ENCODE measurements around the gene GRIK2.

The GRIK2 gene

DNA sequence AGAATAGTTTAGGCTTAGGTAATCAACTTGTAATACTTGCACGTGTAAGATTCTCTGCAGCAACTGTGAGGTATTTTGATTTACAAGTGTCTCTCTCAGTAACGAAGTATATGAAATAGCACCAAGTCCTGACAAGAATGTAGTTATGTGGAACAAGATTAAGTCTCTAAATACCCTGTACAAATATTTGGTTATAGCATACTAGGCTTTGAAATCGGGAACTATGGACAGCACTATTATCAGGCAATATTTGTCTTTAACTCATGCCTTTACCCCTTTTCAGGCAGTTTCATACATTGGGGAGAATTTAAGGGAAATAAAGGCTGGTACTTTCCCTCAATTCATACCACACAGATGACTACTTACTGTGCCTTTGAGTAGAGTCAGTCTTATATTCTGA, 93.2 kb downstream of the GRIK2 start:
- in situ Hi-C loops (cut with HindIII; ENCODE audit: low pct_unique_long_range_greater_than_20kb, low sequenced_read_pairs) = no loop called here
- DNase-seq (ENCODE audit: low read depth in 1 of 2, low spot score in 1 of 2) = no peak
- TF ChIP-seq JUND (IDR thresholded peaks at IDR 0.05; ENCODE audit: low read depth) = no peak

DNA sequence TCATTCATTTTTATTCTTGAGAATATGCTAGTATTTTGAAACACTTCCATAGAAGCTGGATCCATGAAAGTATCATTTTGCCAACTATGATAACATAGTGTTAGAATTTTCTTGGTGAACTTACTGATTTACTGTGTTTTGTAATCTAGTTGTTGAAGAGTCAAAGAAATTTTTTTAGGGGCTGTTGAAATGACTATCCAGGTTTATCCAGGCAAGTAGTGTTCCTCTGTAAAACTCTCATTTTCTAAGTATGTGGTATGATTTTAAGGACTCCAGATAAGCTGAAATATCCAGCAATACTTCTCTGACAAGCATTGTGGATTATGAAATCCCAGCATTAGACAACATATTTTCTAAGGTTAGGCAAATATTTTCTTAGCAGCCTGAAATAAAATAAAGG, 95.9 kb downstream of the GRIK2 start:
- no peak for DNase-seq (ENCODE audit: low read depth in 1 of 2, low spot score in 1 of 2)
- TF ChIP-seq JUND (IDR thresholded peaks at IDR 0.05; ENCODE audit: low read depth) = no peak
- in situ Hi-C loops (cut with HindIII; ENCODE audit: low pct_unique_long_range_greater_than_20kb, low sequenced_read_pairs) = no loop called here

DNA sequence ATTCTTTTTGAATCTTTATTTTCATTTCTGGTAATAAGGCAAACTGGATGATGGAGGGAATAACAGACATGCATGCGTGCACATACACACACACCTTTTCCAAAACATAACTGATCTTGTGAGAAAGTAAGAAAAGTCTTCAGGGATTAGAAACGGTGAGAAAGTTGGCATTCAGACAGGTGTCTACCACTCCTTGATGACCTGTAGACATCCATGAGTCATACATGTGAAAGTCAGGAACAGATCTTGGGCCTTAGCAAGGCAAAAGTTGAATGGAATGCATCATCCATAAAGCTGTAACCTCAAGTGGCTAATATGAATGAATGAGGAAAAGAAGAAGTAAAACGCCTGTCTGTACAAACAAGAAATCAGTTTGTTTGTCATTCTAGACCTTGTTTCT, 97.3 kb downstream of the GRIK2 start:
- no peak for DNase-seq (ENCODE audit: low read depth in 1 of 2, low spot score in 1 of 2)
- TF ChIP-seq JUND (IDR thresholded peaks at IDR 0.05; ENCODE audit: low read depth) = no peak
- in situ Hi-C loops (cut with HindIII; ENCODE audit: low pct_unique_long_range_greater_than_20kb, low sequenced_read_pairs) = no loop called here

DNA sequence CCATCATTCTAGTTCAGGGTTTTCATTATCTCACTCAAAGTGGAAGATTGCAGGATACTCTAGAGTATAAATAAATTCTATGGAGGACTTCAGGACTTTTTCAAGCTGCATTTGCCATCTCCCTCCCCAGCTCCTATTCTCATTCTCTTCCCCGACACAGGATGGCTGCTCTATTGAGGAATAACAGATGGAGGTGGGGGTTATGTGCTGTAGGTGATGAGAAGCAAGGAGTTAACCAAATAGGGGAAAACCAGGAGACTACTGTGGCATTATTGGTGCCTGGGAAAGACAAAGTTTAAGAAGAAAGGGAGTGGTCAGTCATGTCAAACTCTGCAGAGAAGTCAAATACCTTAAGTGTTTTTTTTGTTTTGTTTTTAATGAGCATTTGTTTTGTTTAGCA, 109.3 kb downstream of the GRIK2 start:
- DNase-seq (ENCODE audit: low read depth in 1 of 2, low spot score in 1 of 2) = no peak
- in situ Hi-C loops (cut with HindIII; ENCODE audit: low pct_unique_long_range_greater_than_20kb, low sequenced_read_pairs) = no loop called here

DNA sequence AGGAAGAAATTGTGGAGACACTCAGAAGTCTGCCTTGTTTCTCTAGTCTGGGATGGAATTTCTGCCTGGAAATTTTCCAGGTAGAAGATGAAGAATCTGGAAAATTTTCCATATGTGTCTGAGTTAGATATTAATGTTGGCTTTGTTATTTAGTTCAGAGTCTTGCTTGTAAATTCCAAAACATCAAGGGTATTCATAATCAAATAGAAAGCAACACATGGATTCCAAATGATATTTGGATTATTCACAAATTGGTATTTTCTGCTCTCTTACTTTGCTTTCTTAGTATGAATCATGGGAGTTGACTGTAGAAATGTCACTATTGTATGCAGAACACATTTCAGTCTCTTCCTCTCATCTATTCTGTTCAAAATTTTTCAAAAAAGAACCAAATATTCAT, 116.0 kb downstream of the GRIK2 start:
- in situ Hi-C loops (cut with HindIII; ENCODE audit: low pct_unique_long_range_greater_than_20kb, low sequenced_read_pairs) = no loop called here
- no peak for TF ChIP-seq JUND (IDR thresholded peaks at IDR 0.05; ENCODE audit: low read depth)
- DNase-seq (ENCODE audit: low read depth in 1 of 2, low spot score in 1 of 2) = no peak

More for the DNA sequence above, 109.3 kb downstream of the GRIK2 start:
- TF ChIP-seq JUND (IDR thresholded peaks at IDR 0.05; ENCODE audit: low read depth) = no peak

DNA sequence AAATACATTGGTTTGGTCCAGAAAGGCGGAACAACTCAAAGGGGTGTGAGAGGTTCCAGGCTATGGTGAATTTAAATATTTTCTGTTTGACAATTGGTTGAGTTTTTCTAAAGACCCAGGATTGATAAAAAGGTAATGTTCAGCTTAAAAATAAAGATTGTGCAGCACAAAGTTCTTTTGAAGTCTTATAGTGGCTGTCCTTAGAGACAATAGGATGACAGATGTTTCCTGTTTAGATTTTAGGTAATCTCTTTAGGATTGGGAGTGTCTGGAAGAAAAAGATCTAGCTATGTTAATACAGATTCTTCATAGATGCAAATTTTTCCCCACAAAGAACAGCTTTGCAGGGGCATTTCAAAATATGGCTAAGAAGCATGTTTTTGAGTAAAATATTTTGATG, 119.7 kb downstream of the GRIK2 start:
- no peak for TF ChIP-seq JUND (IDR thresholded peaks at IDR 0.05; ENCODE audit: low read depth)
- no peak for DNase-seq (ENCODE audit: low read depth in 1 of 2, low spot score in 1 of 2)
- in situ Hi-C loops (cut with HindIII; ENCODE audit: low pct_unique_long_range_greater_than_20kb, low sequenced_read_pairs) = no loop called here

DNA sequence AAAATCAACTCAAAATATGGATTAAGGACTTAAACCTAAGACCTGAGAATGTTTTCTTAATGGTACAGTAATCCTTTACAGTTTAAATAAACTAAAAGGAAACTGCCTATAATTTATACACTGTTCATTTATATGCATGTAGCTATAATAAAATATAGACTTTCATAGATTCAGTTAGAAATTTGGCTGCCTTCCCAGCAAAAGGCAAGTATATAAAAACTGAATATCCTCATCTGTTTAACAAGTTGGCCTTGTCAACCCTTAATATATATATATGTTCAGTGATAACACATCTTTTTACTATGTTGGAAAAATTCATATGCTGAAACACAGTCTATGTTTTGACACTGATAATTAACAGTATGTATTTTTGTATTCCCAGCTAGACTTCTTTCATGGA, 123.1 kb downstream of the GRIK2 start:
- in situ Hi-C loops (cut with HindIII; ENCODE audit: low pct_unique_long_range_greater_than_20kb, low sequenced_read_pairs) = no loop called here
- no peak for TF ChIP-seq JUND (IDR thresholded peaks at IDR 0.05; ENCODE audit: low read depth)
- DNase-seq (ENCODE audit: low read depth in 1 of 2, low spot score in 1 of 2) = no peak

DNA sequence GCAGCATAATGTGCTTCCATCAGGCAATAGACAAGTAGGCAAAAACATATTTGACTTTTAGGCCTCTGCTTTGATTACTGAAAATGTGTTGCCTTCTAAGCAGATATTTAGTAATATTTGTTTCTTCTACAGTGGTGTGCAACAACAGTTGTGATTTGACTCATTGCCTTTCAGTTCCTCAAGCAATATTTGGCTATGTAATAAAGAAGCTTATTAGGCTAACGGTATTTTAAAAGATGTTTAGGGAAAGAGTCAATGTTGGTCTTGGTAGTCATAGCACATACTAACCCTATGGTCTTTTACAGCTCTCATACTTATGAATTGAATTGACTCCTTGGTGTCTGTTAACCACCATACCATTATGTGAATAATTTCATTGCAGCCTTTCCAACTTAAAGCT, 124.1 kb downstream of the GRIK2 start:
- DNase-seq (ENCODE audit: low read depth in 1 of 2, low spot score in 1 of 2) = no peak
- no peak for TF ChIP-seq JUND (IDR thresholded peaks at IDR 0.05; ENCODE audit: low read depth)
- in situ Hi-C loops (cut with HindIII; ENCODE audit: low pct_unique_long_range_greater_than_20kb, low sequenced_read_pairs) = no loop called here

DNA sequence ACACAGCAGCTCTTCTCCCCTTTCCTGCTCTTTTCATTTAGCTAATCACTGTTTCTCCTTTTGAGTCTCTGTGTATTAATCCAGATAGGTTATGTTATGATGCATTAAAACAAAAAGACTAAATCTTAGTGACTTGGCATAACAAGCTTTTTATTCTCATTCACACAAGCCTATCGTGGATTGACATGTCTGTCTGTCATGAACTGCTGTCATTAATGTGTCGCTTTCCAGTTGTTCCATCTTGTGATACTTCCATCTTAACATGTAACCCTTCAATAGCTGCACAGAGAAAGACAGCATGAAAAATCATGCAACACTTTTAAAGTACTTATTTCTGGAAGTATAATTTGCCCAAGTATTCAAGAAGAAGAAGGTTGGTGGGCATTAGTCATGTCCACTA, 128.7 kb downstream of the GRIK2 start:
- no peak for TF ChIP-seq JUND (IDR thresholded peaks at IDR 0.05; ENCODE audit: low read depth)
- in situ Hi-C loops (cut with HindIII; ENCODE audit: low pct_unique_long_range_greater_than_20kb, low sequenced_read_pairs) = no loop called here
- no peak for DNase-seq (ENCODE audit: low read depth in 1 of 2, low spot score in 1 of 2)

DNA sequence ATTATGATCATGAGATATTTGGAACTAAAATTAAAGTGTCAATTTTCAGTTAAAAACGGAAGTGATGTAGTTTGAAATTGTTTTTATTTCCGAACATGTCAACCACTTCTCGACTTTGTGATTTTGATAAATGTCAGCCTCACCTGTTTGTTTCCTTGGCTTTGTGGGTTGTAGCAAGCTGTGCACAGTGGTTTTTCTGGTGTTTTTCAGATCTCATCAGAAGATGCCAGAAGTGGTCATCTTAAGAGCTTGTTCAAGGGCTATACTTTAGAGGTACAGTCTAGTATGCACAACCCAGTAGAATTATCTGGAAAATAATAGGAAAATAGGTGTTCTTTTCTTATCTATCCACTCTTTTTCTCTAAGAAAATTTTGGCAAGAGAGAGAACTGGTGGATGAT, 134.0 kb downstream of the GRIK2 start:
- DNase-seq (ENCODE audit: low read depth in 1 of 2, low spot score in 1 of 2) = no peak
- no peak for TF ChIP-seq JUND (IDR thresholded peaks at IDR 0.05; ENCODE audit: low read depth)
- in situ Hi-C loops (cut with HindIII; ENCODE audit: low pct_unique_long_range_greater_than_20kb, low sequenced_read_pairs) = no loop called here

DNA sequence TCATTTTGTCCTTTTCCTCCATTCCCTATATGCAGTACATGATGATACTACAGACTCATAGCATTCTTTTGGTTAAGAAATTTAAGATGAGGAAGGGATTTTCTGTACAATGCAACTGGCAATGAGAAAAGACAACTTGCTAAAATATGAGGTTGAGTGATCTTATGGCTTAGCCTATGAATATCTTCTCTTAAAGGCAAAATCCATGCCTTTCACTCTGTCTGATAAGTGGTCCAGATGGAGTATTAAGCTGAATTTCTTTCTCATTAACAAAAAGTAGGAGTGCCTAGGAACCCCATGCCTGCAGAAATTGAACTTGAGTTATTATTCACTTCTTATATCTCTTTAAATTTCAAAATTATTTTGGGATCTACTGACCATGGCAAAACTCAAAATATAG, 135.3 kb downstream of the GRIK2 start:
- TF ChIP-seq JUND (IDR thresholded peaks at IDR 0.05; ENCODE audit: low read depth) = no peak
- no peak for DNase-seq (ENCODE audit: low read depth in 1 of 2, low spot score in 1 of 2)
- in situ Hi-C loops (cut with HindIII; ENCODE audit: low pct_unique_long_range_greater_than_20kb, low sequenced_read_pairs) = no loop called here

DNA sequence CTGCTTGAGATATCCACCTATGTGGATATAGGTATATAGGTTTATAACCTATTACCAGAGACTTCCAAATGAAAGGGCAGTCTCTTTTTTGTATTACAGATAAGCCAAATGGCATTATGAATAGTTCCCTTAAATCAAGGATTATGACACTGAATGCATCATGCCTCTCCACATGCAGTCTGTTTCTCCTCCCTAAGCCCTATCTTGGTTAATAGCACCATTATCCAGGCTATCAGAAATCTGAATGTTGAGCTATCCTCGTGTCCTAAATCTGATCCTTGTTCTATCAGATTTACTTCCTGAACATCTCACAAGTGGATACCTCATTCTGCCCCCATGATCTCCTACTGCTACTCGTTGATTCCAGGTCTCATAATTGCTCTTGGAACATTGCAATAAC, 138.0 kb downstream of the GRIK2 start:
- no peak for TF ChIP-seq JUND (IDR thresholded peaks at IDR 0.05; ENCODE audit: low read depth)
- in situ Hi-C loops (cut with HindIII; ENCODE audit: low pct_unique_long_range_greater_than_20kb, low sequenced_read_pairs) = no loop called here
- DNase-seq (ENCODE audit: low read depth in 1 of 2, low spot score in 1 of 2) = no peak

DNA sequence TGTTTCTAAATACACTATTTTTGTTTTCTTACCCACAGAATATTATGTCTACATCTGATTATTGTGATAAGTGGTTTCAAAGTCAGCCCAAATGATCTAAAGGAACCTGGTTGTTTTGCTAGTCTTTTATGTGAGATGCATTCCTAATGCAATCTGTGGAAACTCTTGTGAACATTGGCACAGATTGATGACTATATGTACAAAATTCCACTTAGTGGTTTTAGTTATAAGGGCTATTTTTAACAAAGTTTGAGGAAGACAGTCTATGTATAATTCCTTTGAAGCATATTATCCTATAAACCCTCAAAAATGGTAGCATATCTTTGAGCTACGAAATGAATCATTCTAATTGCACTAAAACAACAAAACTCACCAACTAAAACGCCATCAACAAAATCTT, 140.9 kb downstream of the GRIK2 start:
- DNase-seq (ENCODE audit: low read depth in 1 of 2, low spot score in 1 of 2) = no peak
- no peak for TF ChIP-seq JUND (IDR thresholded peaks at IDR 0.05; ENCODE audit: low read depth)
- in situ Hi-C loops (cut with HindIII; ENCODE audit: low pct_unique_long_range_greater_than_20kb, low sequenced_read_pairs) = no loop called here

DNA sequence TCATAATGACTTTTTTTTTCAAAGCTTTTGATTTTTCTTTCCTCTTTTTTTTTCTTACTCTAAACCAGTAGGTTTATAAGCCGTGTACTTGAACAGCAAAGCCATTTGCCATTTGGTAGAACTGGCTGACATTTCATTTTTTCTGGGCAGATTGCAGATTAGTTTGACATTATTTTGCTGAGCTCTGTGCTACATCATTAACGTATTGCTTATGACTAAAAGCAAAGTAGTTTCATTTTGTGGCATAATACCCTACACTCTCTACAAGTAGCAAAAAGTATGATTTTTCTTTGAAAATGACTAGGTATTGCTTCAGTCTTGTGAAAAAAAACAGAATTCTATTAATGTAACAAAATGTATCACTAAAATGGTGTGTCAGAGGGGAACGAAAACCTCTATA, 141.3 kb downstream of the GRIK2 start:
- no peak for TF ChIP-seq JUND (IDR thresholded peaks at IDR 0.05; ENCODE audit: low read depth)
- no peak for DNase-seq (ENCODE audit: low read depth in 1 of 2, low spot score in 1 of 2)
- in situ Hi-C loops (cut with HindIII; ENCODE audit: low pct_unique_long_range_greater_than_20kb, low sequenced_read_pairs) = no loop called here
